Testis (tissue), 2 donors: ENCODE measurements around the gene MAST4.

Experiments used
- CTCF ChIP-seq, 3 experiments: fragments of 450-650 bp in 2 of 3; fragments of 200-600 bp in 1 of 3; sonication (generic) in 1 of 3; IDR thresholded peaks; one replicate each; pipeline ENCODE4 v1.5.1; 2016 to 2019; ENCODE audit warnings: antibody characterized with exemption in 3 of 3, mild to moderate bottlenecking in 2 of 3, moderate library complexity in 1 of 3
- POLR2A ChIP-seq: fragments of 450-650 bp; IDR thresholded peaks from one replicate; pipeline ENCODE4 v1.6.1; 2017; ENCODE audit warnings: antibody characterized with exemption, mild to moderate bottlenecking, moderate library complexity

GRCh38 chr5:66621146-66621545 lies 25.0 kb downstream of the MAST4 start:
- TF ChIP-seq CTCF (IDR thresholded peaks at IDR 0.05) (no peak), POLR2A (no peak)
